H9 (cell line): ENCODE measurements around the gene APOL5. TPM values are rescaled to one million over a fixed set of nuclear protein-coding genes. Genes with fewer than 3 reads are reported as not detected.

Source experiments
- DNase-seq: peaks from one replicate; pipeline ENCODE4 v3.0.0-alpha.2; 2017
- H2AFZ ChIP-seq: one replicate; pipeline ENCODE4 v1.6.1; 2013; ENCODE audit warnings: mild to moderate bottlenecking, low read length, control low read depth, moderate library complexity
- H2AK5ac ChIP-seq: 2 replicates; pipeline ENCODE4 v1.6.1; 2013; ENCODE audit warnings: low read length, control low read depth, mixed read lengths; ENCODE audit not compliant: insufficient read length
- H2BK120ac ChIP-seq: one replicate; pipeline ENCODE4 v1.6.1; 2013; ENCODE audit warnings: low read depth, mild to moderate bottlenecking, low read length, control low read depth, inconsistent platforms; ENCODE audit not compliant: poor library complexity, severe bottlenecking
- H2BK12ac ChIP-seq: 2 replicates; pipeline ENCODE4 v1.6.1; 2013; ENCODE audit warnings: low read length, control low read depth, mixed read lengths, low read depth; ENCODE audit not compliant: insufficient read length
- H2BK15ac ChIP-seq: 2 replicates; pipeline ENCODE4 v1.6.1; 2013; ENCODE audit warnings: low read depth, low read length, control low read depth
- H2BK20ac ChIP-seq: one replicate; pipeline ENCODE4 v1.6.1; 2013; ENCODE audit warnings: low read depth, mild to moderate bottlenecking, low read length, control low read depth, inconsistent platforms; ENCODE audit not compliant: poor library complexity, severe bottlenecking
- H2BK5ac ChIP-seq: 2 replicates; pipeline ENCODE4 v1.6.1; 2013; ENCODE audit warnings: low read length, control low read depth, mixed read lengths; ENCODE audit not compliant: insufficient read length
- H3K14ac ChIP-seq: 2 replicates; pipeline ENCODE4 v1.6.1; 2013; ENCODE audit warnings: low read length, control low read depth; ENCODE audit not compliant: insufficient read depth
- H3K18ac ChIP-seq: 2 replicates; pipeline ENCODE4 v1.6.1; 2013; ENCODE audit warnings: low read depth, mild to moderate bottlenecking, mixed read lengths, low read length, control low read depth; ENCODE audit not compliant: insufficient read length
- H3K23ac ChIP-seq: 2 replicates; pipeline ENCODE4 v1.6.1; 2013; ENCODE audit warnings: low read length, control low read depth, mixed read lengths, low read depth; ENCODE audit not compliant: insufficient read length
- H3K23me2 ChIP-seq: 2 replicates; pipeline ENCODE4 v1.6.1; 2013; ENCODE audit warnings: low read depth, mild to moderate bottlenecking, mixed read lengths, low read length, control low read depth; ENCODE audit not compliant: insufficient read length, poor library complexity, severe bottlenecking
- H3K27ac ChIP-seq: 2 replicates; pipeline ENCODE4 v1.5.1; 2013; ENCODE audit warnings: low read length, control low read depth, mixed read lengths, low read depth; ENCODE audit not compliant: insufficient read length
- H3K27me3 ChIP-seq: 2 replicates; pipeline ENCODE4 v1.6.1; 2013; ENCODE audit warnings: low read length, control low read depth, inconsistent platforms; ENCODE audit not compliant: insufficient read depth
- H3K4ac ChIP-seq: 2 replicates; pipeline ENCODE4 v1.6.1; 2013; ENCODE audit warnings: low read depth, mild to moderate bottlenecking, control low read depth, inconsistent platforms, low read length, moderate library complexity
- H3K4me1 ChIP-seq: 2 replicates; pipeline ENCODE4 v1.6.1; 2013; ENCODE audit warnings: low read length, control low read depth, inconsistent platforms; ENCODE audit not compliant: insufficient read depth
- H3K4me2 ChIP-seq: 2 replicates; pipeline ENCODE4 v1.6.1; 2013; ENCODE audit warnings: low read length, control low read depth, mixed read lengths; ENCODE audit not compliant: insufficient read length, insufficient read depth
- H3K56ac ChIP-seq: 2 replicates; pipeline ENCODE4 v1.6.1; 2013; ENCODE audit warnings: low read depth, mild to moderate bottlenecking, mixed read lengths, low read length, control low read depth; ENCODE audit not compliant: insufficient read length
- H3K79me1 ChIP-seq: 2 replicates; pipeline ENCODE4 v1.6.1; 2013; ENCODE audit warnings: low read depth, mild to moderate bottlenecking, moderate library complexity, low read length, control low read depth, inconsistent platforms; ENCODE audit not compliant: insufficient read depth, poor library complexity, severe bottlenecking
- H3K79me2 ChIP-seq: 2 replicates; pipeline ENCODE4 v1.6.1; 2013; ENCODE audit warnings: low read length, control low read depth, inconsistent platforms; ENCODE audit not compliant: insufficient read depth
- H3K9ac ChIP-seq: 2 replicates; pipeline ENCODE4 v1.6.1; 2013; ENCODE audit warnings: low read length, control low read depth, mixed read lengths; ENCODE audit not compliant: insufficient read length; ENCODE audit errors: extremely low read depth
- H3K9me3 ChIP-seq: one replicate; pipeline ENCODE4 v1.6.1; 2013; ENCODE audit warnings: low read depth, low read length, inconsistent platforms; ENCODE audit not compliant: control insufficient read depth
- H3T11ph ChIP-seq: one replicate; pipeline ENCODE4 v1.6.1; 2013; ENCODE audit warnings: mild to moderate bottlenecking, low read length, control low read depth, inconsistent platforms
- H4K20me1 ChIP-seq: one replicate; pipeline ENCODE4 v1.6.1; 2013; ENCODE audit not compliant: control insufficient read depth, insufficient read length, insufficient read depth
- H4K5ac ChIP-seq: 2 replicates; pipeline ENCODE4 v1.6.1; 2013; ENCODE audit warnings: low read depth, mild to moderate bottlenecking, mixed read lengths, low read length, control low read depth; ENCODE audit not compliant: insufficient read length
- H4K8ac ChIP-seq: replicated peaks from 2 replicates; pipeline ENCODE4 v1.6.1; 2013; ENCODE audit warnings: low read length, control low read depth, mixed read lengths, low read depth; ENCODE audit not compliant: insufficient read length
- H4K91ac ChIP-seq: 2 replicates; pipeline ENCODE4 v1.6.1; 2013; ENCODE audit warnings: low read depth, mild to moderate bottlenecking, moderate library complexity, mixed read lengths, low read length, control low read depth; ENCODE audit not compliant: insufficient read length
- H3K27ac Mint-ChIP-seq, 3 experiments: 2 replicates in 2 of 3; 3 replicates in 1 of 3; pipeline ENCODE4 v1.8.0; 2020 to 2021; ENCODE audit warnings: mixed read lengths in 3 of 3, mild to moderate bottlenecking in 1 of 3, moderate library complexity in 1 of 3
- H3K27me3 Mint-ChIP-seq: 2 replicates; pipeline ENCODE4 v1.8.0; 2021; ENCODE audit warnings: low read depth, mild to moderate bottlenecking, moderate library complexity, mixed read lengths
- H3K36me3 Mint-ChIP-seq, 3 experiments: 2 replicates in 2 of 3; 3 replicates in 1 of 3; pipeline ENCODE4 v1.8.0; 2020 to 2021; ENCODE audit warnings: low read depth in 3 of 3, mixed read lengths in 3 of 3; ENCODE audit not compliant: insufficient read depth in 1 of 3
- H3K4me1 Mint-ChIP-seq, 2 experiments: 2 replicates each; pipeline ENCODE4 v1.8.0; 2020; ENCODE audit warnings: mixed read lengths in 2 of 2
- H3K4me3 Mint-ChIP-seq, 2 experiments: 2 replicates in 1 of 2; 3 replicates in 1 of 2; pipeline ENCODE4 v1.8.0; 2020 to 2021; ENCODE audit warnings: mild to moderate bottlenecking in 2 of 2, mixed read lengths in 2 of 2, moderate library complexity in 1 of 2
- H3K9me3 Mint-ChIP-seq, 2 experiments: 2 replicates in 1 of 2; 3 replicates in 1 of 2; pipeline ENCODE4 v1.8.0; 2020; ENCODE audit warnings: mild to moderate bottlenecking in 2 of 2, mixed read lengths in 2 of 2, moderate library complexity in 1 of 2
- CTCF ChIP-seq: fragments of 200-600 bp; sonication (generic); conservative IDR thresholded peaks from 3 replicates; pipeline ENCODE4 v1.8.0; 2021; ENCODE audit warnings: antibody characterized with exemption, mild to moderate bottlenecking
- WGBS: extraction: QIAGEN DNeasy Blood & Tissue Kit; methylation state at CpG from one replicate; pipeline ENCODE4 v1.1.7; 2013; ENCODE audit warnings: missing lambda C conversion rate, low lambda C conversion rate, mixed read lengths; ENCODE audit not compliant: insufficient read length; ENCODE audit errors: extremely low coverage; 5-methylcytosine and 5-hydroxymethylcytosine counted together
- total RNA-seq: library from RNA; stranded (reverse); gene quantifications from 2 replicates; pipeline ENCODE4 v1.2.1, GENCODE V29; 2021

Gene APOL5
- total RNA-seq, 1 experiment from 2014 or later, result not detected

- H2BK120ac ChIP-seq, result no peak overlapping the region
- no peak overlapping the region for H3K9ac ChIP-seq
- no peak overlapping the region for H4K91ac ChIP-seq
- no peak overlapping the region for H2AK5ac ChIP-seq
- H4K5ac ChIP-seq, result no peak overlapping the region
- H3K9me3 Mint-ChIP-seq, result no peaks in the 10 kb centered on the region
- no peak overlapping the region for H2BK20ac ChIP-seq
- H3K23ac ChIP-seq, result no peak overlapping the region
- no peak overlapping the region for H3K18ac ChIP-seq
- WGBS, result no CpG with 5 or more reads among the region's 5 CpGs
- H4K20me1 ChIP-seq, result peaks cover 2% of the 10 kb centered on the region
- peak overlapping the region in 1 of 2 experiments; percentile 34; a peak in 1 of 5 replicates for H3K4me3 Mint-ChIP-seq
- H2BK15ac ChIP-seq, result no peak overlapping the region
- H3K79me1 ChIP-seq, result no peaks in the 10 kb centered on the region
- no peak for TF ChIP-seq CTCF
- no peak overlapping the region for H2AFZ ChIP-seq
- no peak overlapping the region for H3K56ac ChIP-seq
- H3K14ac ChIP-seq, result no peak overlapping the region
- no peak overlapping the region for H4K8ac ChIP-seq
- H3K27ac Mint-ChIP-seq, result peak overlapping the region in 1 of 3 experiments; percentile 25; a peak in 3 of 7 replicates
- no peak overlapping the region for H2BK12ac ChIP-seq
- no peaks in the 10 kb centered on the region for H3K9me3 ChIP-seq
- DNase-seq, result no peak
- H3K4me1 ChIP-seq, result peaks cover 8% of the 10 kb centered on the region; the same call in 1 of the 2 replicates
- peaks cover 3% of the 10 kb centered on the region for H3K23me2 ChIP-seq
- H3K36me3 Mint-ChIP-seq, result peaks cover 7 to 12% (median 9%) of the 10 kb centered on the region in 3 experiments; a peak in 6 of 7 replicates
- peaks cover 48 to 60% of the 10 kb centered on the region in 2 experiments for H3K4me1 Mint-ChIP-seq
- H3T11ph ChIP-seq, result no peak overlapping the region
- no peak overlapping the region for H3K4me2 ChIP-seq
- H3K27ac ChIP-seq, result no peak overlapping the region
- H3K4ac ChIP-seq, result no peak overlapping the region
- H3K79me2 ChIP-seq, result no peaks in the 10 kb centered on the region
- H3K27me3 ChIP-seq, result no peaks in the 10 kb centered on the region; the same call in 1 of the 2 replicates
- H2BK5ac ChIP-seq, result no peak overlapping the region
- no peaks in the 10 kb centered on the region for H3K27me3 Mint-ChIP-seq
Measured at GRCh38 chr22:35752006-35752862, 34.6 kb downstream of the APOL5 start.
